GM18907 (cell line): ENCODE data around the gene FRMD4A.
A peak's percentile ranks its signal among the peaks of the same experiment; 100 is the strongest.
"Not testable (repeated sequence)": the region's sequence is repeated elsewhere in the genome, so short reads cannot be mapped to it uniquely, and the experiment has no call there.

Source experiments
- ATAC-seq: cut with Tn5 transposase; IDR thresholded peaks from one replicate; pipeline ENCODE4 v1.9.1; 2021; ENCODE audit warnings: mild to moderate bottlenecking, moderate library complexity; ENCODE audit not compliant: unreplicated experiment

Gene FRMD4A

GRCh38 chr10:13736506-13736905, 594.2 kb downstream of the FRMD4A start:
- no peak for ATAC-seq

GRCh38 chr10:13734151-13734550, 596.6 kb downstream of the FRMD4A start:
- no peak for ATAC-seq

- no peak for ATAC-seq
These were observed 597.7 kb downstream of the FRMD4A start for GRCh38 chr10:13733071-13733470.

- ATAC-seq, result no peak
These were observed 598.3 kb downstream of the FRMD4A start for GRCh38 chr10:13732465-13732881.

GRCh38 chr10:13731799-13732198, 598.9 kb downstream of the FRMD4A start:
- ATAC-seq, result no peak

GRCh38 chr10:13730956-13731355, 599.8 kb downstream of the FRMD4A start:
- ATAC-seq, result no peak

- ATAC-seq, result no peak
These were observed 600.4 kb downstream of the FRMD4A start for GRCh38 chr10:13730306-13730652.

GRCh38 chr10:13729586-13730305, 601.0 kb downstream of the FRMD4A start:
- ATAC-seq, result no peak

- ATAC-seq, result no peak
These were observed 601.7 kb downstream of the FRMD4A start for GRCh38 chr10:13728898-13729535.

- ATAC-seq, result no peak
These were observed 605.1 kb downstream of the FRMD4A start for GRCh38 chr10:13725594-13725993.

GRCh38 chr10:13724484-13724883, 606.2 kb downstream of the FRMD4A start:
- ATAC-seq, result no peak

- no peak for ATAC-seq
These were observed 607.7 kb downstream of the FRMD4A start for GRCh38 chr10:13722747-13723653.

GRCh38 chr10:13721486-13721885, 609.2 kb downstream of the FRMD4A start:
- ATAC-seq, result no peak

- no peak for ATAC-seq
These were observed 610.0 kb downstream of the FRMD4A start for GRCh38 chr10:13720699-13721098.

- no peak for ATAC-seq
These were observed 611.3 kb downstream of the FRMD4A start for GRCh38 chr10:13719425-13719824.

- no peak for ATAC-seq
These were observed 611.9 kb downstream of the FRMD4A start for GRCh38 chr10:13718820-13719219.

GRCh38 chr10:13717936-13718772, 612.6 kb downstream of the FRMD4A start:
- peak; percentile 49 for ATAC-seq

GRCh38 chr10:13717571-13717935, 613.2 kb downstream of the FRMD4A start:
- ATAC-seq, result no peak

- ATAC-seq, result no peak
These were observed 614.3 kb downstream of the FRMD4A start for GRCh38 chr10:13716081-13717071.

GRCh38 chr10:13715596-13715995, 615.1 kb downstream of the FRMD4A start:
- not testable (repeated sequence) for ATAC-seq
